CD4-positive, alpha-beta T cell treated with Interleukin-21 for 1 hour (primary cell): ENCODE measurements around the gene CSGALNACT2.
"Not testable (repeated sequence)": the region's sequence is repeated elsewhere in the genome, so short reads cannot be mapped to it uniquely, and the experiment has no call there.

Experiments
- DNase-seq: peaks from one replicate; pipeline ENCODE4 v3.0.0-alpha.2; 2020

CSGALNACT2 gene

DNA sequence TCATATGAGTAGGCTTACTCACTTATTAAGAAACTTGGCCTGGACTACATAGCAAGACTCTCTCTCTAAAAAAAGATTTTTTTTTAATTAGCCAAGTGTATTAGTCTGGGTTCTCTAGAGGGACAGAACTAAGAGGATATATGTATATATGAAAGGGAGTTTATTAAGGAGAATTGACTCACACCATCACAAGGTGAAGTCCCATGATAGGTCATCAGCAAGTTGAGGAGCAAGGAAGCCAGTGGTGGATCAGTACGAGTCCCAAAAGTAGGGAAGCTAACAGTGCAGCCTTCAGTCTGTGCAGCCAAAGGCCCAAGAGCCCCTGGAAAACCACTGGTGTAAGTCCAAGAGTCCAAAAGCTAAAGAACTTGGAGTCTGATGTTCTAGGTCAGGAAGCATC, 7.7 kb downstream of the CSGALNACT2 start:
- not testable (repeated sequence) for DNase-seq

DNA sequence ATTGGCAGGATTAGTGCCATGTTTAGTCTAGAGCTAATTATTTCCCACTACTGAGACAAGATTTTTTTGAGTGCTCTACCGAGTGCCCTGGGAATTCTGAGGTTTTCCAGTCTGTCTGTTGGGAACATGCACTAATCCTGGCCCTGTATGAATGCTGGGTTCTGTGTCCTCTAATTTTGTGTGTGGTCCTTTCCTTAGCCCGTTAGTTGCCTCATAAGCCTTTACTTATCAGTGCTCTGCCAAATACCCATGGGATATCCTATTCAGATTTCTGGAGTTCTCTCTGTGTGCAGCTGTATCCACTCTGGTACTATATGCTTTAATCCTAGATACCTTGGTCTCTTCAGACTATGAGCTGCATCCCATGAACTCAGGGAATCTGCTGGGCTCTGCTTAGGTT, 13.1 kb downstream of the CSGALNACT2 start:
- no peak for DNase-seq

- DNase-seq: no peak
Measured at GRCh38 chr10:43153901-43154300, 15.7 kb downstream of the CSGALNACT2 start.

GRCh38 chr10:43155221-43155620, 17.0 kb downstream of the CSGALNACT2 start:
- no peak for DNase-seq

DNA sequence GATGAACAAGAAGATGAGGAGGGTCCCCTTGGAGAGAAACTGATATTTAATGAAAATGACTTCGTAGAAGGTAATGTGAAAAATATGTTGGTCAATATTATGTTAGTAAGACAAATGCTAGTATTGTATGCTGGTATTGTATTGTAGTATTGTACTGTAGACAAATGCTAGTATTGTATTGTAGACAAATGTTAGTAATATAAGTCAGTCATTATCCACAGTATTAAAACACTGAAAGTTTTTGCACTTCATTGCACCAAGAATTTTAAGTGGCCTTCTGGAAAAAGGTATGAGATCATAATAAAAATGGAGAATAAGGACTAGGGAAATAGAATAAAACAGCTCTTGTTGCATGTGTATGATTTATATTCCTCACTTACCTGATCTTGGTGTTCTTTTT, 17.5 kb downstream of the CSGALNACT2 start:
- DNase-seq: no peak

DNA sequence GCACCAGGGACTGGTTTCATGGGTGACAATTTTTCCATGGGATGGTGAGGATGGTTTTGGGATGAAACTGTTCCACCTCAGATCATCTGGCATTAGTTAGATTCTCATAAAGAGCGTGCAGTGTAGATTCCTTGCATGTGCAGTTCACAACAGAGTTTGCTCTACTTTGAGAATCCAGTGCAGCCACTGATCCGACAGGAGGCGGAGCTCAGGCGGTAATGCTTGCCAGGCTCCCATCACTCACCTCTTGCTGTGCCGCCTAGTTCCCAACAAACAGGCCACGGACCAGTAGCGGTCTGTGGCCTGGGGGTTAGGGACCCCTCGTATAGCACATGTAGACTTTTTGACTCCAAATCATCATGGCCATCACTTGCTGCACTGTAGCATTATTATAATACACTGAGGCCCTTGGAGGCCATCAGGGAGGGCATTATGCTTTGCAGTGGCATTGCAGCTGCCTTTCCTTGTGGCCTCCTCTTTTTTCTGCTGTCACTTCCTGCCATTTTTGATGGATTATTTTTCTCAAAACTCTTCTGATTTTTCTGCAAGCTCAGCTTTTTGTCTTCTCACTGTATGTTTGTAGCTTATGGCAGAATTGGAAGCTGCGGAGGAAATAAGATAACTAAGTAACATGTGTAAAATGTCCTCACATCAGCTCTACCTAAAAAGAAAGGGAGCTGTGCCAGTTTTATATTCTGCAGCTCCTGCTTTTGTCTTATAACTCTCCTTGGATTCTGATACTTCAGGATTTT, 18.5 kb downstream of the CSGALNACT2 start:
- no peak for DNase-seq

DNA sequence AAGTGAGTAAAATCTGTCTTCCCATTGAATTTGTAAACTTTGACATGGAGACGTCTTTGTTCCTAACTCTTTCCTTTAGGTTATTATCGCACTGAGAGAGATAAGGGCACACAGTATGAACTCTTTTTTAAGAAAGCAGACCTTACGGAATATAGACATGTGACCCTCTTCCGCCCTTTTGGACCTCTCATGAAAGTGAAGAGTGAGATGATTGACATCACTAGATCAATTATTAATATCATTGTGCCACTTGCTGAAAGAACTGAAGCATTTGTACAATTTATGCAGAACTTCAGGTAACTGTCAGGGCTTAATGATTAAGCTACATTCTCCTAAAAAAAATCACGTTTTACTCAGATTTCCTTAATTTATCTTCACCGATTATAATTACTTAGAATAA, 20.4 kb downstream of the CSGALNACT2 start:
- DNase-seq: no peak

- DNase-seq: no peak
Measured at GRCh38 chr10:43160046-43160920, 22.0 kb downstream of the CSGALNACT2 start.

DNA sequence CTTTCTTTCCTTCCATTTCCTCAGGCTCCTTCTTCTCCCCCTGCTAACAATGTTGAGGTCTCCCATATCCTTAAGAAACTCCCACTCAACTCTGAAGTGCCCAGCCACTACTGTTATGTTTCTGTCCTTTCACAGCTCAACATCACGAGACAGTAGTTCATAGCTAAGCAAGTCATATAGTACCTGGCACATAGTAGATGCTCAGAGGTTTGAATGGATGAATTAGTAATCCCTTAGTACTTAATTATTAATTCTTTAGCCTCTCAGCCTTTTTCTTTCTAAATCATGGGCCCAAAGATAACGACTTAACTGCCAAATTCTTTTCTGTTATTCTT, 22.6 kb downstream of the CSGALNACT2 start:
- DNase-seq: no peak

GRCh38 chr10:43162604-43163003, 24.4 kb downstream of the CSGALNACT2 start:
- no peak for DNase-seq

DNA sequence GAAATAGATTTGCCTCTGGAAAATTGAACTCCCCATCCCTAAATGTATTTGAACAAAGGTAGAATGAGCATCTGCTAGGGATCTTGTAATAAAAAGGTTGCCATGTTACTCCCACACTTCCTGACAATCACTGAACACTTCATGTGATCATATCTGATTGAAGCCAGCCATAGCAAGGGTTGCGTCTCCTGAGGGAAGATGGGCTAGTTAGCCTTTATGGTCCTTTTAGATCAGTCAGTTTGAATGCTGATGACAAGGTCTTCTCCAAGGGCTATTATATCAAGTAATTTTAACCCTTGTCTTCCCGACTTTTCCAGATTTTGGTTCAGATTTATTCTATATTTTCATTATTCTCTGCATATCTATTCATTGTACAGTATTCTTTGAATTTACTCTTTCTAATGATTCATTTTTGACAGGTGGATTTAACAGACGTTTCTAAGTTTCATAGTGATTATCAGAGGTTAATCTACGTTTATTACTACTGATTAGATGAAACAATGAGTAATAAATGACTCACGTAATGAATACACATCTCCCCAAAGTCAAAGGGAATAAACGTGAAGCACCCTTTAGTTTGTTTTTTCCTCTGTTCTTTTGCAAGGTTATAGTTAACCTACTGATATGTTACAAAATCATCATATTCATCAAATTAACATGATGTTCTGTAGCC, 28.1 kb downstream of the CSGALNACT2 start:
- DNase-seq: no peak

DNA sequence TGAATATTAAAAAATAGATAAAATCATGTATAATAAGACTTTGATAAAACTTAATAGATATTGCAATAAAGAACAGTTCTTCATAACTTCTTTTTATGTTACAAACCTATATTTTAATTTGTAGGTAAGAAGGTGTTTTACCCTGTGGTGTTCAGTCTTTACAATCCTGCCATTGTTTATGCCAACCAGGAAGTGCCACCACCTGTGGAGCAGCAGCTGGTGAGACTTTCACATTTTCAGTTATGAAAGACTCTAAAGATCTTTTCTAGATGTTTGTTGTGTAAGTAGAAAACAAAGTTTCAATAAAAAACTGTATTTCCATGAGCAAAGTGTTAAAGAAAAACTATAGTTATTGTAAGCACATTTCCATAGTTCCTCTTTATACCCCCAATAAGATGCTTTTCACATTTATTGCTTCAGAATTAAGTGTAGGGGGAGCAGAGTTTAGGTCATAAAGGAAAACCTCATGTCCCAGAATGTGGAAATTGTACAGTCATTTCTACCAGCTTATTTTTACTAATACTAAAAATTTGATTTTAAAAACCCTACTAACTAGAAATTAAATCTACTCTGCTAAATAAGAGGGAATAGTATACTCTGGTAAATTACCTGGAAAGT, 28.7 kb downstream of the CSGALNACT2 start:
- DNase-seq: peak; percentile 14

GRCh38 chr10:43167498-43167889, 29.2 kb downstream of the CSGALNACT2 start:
- no peak for DNase-seq

DNA sequence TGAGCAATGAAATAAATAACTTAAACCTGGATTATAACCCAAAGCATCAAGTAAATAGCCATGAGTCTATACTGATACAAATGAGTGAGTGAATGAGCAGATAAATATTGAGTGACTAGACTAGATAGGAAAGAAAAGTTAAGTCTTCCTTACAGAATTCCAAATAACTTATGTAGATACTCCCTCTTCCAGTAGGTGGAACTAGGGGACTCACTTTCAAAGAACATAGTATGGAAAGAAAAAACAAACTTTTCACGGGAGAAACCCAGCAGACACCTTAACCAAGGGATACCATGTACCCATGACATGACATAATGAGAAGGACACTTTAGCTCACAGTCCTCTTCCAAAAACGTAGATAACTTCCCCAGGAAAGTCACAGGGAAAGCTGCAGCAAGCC, 32.2 kb downstream of the CSGALNACT2 start:
- DNase-seq: no peak

- peak; percentile 18 for DNase-seq
Measured at GRCh38 chr10:43172645-43173044, 34.4 kb downstream of the CSGALNACT2 start.

DNA sequence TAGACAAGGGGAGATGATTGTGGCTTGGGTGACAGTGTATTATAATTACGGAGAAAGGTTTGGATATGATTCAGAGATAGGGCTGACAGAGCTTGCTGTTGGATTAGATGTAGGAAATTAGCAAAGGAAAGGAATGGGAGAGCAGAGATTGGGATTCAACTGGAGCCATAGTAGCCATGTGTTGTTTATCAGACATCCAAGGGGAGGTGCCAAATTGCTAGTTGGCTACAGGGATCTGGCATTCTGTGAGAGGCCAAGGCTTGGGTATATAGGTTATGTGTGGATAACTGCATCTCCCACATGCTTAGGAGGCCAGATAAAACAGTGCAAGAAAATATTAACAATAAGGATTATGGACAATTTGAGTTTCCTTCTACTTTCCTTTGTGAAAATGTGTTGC, 34.9 kb downstream of the CSGALNACT2 start:
- no peak for DNase-seq

- no peak for DNase-seq
Measured at GRCh38 chr10:43174969-43175368, 36.7 kb downstream of the CSGALNACT2 start.

GRCh38 chr10:43176271-43176670, 38.0 kb downstream of the CSGALNACT2 start:
- DNase-seq: no peak

- no peak for DNase-seq
Measured at GRCh38 chr10:43177595-43177994, 39.4 kb downstream of the CSGALNACT2 start.

DNA sequence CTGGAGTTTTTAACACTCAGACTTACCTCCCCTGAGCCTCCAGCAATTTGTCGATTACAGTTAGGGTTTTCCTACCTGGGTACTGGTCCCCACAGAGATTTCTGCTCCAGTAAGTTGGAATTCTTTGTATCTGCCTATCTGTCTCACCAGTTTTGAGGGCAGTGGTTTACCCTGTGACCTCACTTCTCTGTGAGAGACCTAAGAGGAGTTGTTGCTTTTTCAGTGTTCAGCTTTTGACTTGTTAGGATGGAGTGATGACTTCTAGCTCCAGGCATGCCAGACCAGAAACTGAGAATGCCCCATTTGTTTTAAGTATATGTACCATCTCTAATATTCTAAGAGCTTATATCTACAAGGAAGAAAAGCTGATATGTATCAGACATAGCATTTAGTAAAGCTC, 42.9 kb downstream of the CSGALNACT2 start:
- DNase-seq: no peak

- not testable (repeated sequence) for DNase-seq
Measured at GRCh38 chr10:43183764-43184163, 45.5 kb downstream of the CSGALNACT2 start.

DNA sequence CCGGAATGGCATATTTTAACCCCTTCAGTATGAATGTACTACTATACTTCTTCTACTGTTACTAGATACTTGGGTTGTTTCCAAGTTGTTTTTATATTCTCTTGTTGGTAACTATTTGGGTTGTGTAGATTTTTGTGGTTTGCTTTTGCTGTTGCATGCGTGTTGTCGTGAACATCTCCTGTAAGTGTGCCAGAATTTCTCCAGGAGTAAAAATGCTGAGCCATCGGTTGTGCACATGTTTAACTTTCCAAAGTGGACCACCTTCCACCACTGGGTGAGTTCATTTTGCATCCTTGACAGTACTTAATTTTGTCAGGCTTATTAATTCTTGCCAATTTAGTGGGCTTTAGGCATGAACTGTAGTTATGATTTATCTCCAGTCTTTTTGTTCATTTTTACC, 47.9 kb downstream of the CSGALNACT2 start:
- DNase-seq: no peak

GRCh38 chr10:43187213-43187612, 49.0 kb downstream of the CSGALNACT2 start:
- no peak for DNase-seq
